Activated naive CD8-positive, alpha-beta T cell (primary cell): Measurements from ENCODE around the gene DNAJC15.

ENCODE experiments used
- H3K27ac Mint-ChIP-seq: one replicate; pipeline ENCODE4 v1.8.0; 2021; ENCODE audit warnings: mixed read lengths
- H3K27me3 Mint-ChIP-seq: one replicate; pipeline ENCODE4 v1.8.0; 2021; ENCODE audit warnings: mixed read lengths
- H3K36me3 Mint-ChIP-seq: one replicate; pipeline ENCODE4 v1.8.0; 2021; ENCODE audit warnings: mixed read lengths
- H3K4me1 Mint-ChIP-seq: one replicate; pipeline ENCODE4 v1.8.0; 2021; ENCODE audit warnings: low read depth, mixed read lengths
- H3K4me3 Mint-ChIP-seq: one replicate; pipeline ENCODE4 v1.8.0; 2021; ENCODE audit warnings: mild to moderate bottlenecking, mixed read lengths
- H3K9me3 Mint-ChIP-seq: one replicate; pipeline ENCODE4 v1.8.0; 2021; ENCODE audit warnings: low read depth, mixed read lengths

Gene DNAJC15

DNA sequence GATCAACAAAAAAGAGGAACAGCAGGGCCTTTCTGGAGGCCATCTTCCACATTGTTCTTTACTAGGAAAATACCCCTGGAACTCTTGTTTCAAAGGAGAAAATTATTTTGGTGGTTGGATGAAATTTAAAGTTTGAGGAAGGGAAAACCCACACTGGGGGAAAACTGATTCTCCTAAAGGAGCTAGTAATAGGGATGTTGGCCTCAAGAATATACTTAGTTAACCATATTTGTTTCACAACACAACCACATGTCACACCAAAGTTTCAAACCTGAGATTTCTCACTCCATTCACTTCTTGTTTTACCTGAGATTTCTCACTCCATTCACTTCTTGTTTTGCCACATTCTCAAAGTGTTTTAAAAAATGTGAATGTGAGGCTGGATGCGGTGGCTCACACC is 28.5 kb upstream of the DNAJC15 start:
- Mint-ChIP-seq H3K36me3 (peaks cover 5% of the 10 kb centered on the region), H3K4me3 (no peak overlapping the region), H3K27ac (peak overlapping the region; percentile 68), H3K9me3 (no peaks in the 10 kb centered on the region), H3K4me1 (peaks cover 48% of the 10 kb centered on the region), H3K27me3 (no peaks in the 10 kb centered on the region)

DNA sequence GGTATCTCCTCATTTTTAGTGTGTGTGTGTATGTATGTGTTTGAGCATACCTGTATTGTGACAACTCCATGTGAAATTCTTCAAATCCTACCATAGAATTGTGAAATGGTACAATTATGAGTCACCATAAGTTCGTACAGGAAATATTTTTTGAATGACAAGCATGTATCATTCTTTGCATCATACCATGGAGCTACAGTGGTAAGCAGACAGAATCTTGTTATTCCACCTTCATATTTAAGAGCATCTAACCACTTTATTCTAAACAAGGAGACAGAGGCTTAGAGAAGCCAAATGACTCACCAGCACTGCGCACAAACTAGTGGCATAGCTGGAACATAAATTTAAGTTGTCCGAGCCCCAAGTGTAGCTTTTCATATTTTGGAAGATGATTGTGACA is 26.8 kb upstream of the DNAJC15 start:
- Mint-ChIP-seq H3K27me3 (no peaks in the 10 kb centered on the region), H3K9me3 (no peaks in the 10 kb centered on the region), H3K4me1 (peaks cover 30% of the 10 kb centered on the region), H3K4me3 (no peak overlapping the region), H3K36me3 (no peaks in the 10 kb centered on the region), H3K27ac (peak overlapping the region; percentile 3)

DNA sequence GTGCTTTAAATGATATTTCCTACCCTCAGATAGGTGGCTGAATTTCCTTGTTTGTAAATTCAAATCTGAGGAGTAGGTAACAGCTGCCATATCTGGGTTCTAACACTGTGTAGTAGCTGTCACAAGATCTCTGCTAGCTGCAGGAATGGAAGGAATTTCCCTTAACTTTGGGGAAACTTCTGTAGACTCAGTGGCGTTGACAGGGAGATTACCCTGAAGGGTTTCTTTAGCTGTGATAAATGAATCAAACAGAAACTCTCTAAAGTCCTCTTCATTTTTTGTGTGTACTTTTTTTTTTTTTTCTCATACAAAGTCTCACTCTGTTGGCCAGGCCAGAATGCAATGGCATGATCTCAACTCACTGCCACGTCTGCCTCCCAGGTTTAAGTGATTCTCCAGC is 26.0 kb upstream of the DNAJC15 start:
- no peak overlapping the region for H3K27ac Mint-ChIP-seq
- no peaks in the 10 kb centered on the region for H3K36me3 Mint-ChIP-seq
- no peaks in the 10 kb centered on the region for H3K9me3 Mint-ChIP-seq
- peaks cover 25% of the 10 kb centered on the region for H3K4me1 Mint-ChIP-seq
- H3K27me3 Mint-ChIP-seq: no peaks in the 10 kb centered on the region
- no peak overlapping the region for H3K4me3 Mint-ChIP-seq

DNA sequence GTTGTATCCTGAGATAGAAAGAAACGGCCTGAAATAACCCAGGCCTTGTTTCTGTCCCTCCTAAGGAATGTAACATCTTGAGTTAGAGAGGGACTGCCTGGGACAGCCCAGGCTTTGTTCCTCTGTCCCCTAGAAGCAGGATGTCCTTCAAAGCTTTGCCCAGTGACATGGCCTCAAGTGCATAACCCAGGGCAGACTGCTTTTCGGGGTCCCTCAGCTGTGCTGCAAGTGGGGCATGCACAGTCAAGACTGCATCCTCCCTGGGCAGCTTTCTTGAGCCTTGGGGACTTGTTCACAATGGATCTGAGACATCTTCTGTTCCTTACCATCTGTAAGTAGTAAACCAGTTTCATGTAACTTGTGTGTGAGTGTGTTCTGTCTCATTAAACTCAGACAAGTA is 23.9 kb upstream of the DNAJC15 start:
- Mint-ChIP-seq H3K9me3 (no peaks in the 10 kb centered on the region), H3K4me1 (peaks cover 14% of the 10 kb centered on the region), H3K27me3 (no peaks in the 10 kb centered on the region), H3K4me3 (no peak overlapping the region), H3K27ac (no peak overlapping the region), H3K36me3 (no peaks in the 10 kb centered on the region)

DNA sequence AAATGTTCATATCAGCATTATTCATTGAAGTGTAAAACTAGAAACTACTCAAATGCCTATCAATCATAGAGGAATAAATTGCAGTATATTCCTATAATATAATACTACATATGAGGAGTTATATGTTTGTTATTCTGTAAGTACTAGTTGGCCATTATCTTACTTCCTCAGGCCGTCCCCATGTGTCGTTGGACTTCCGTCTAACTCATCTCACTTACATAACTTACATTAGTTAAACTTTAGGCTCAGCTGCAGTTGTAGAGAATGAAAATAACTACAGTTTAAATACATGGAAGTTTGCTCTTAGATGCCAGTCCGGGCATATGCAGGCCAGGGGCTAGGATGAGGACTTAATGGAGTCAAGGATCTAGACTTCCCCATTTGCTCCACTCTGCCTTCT is 22.7 kb upstream of the DNAJC15 start:
- Mint-ChIP-seq H3K4me1 (peaks cover 14% of the 10 kb centered on the region), H3K36me3 (no peaks in the 10 kb centered on the region), H3K27me3 (no peaks in the 10 kb centered on the region), H3K9me3 (no peaks in the 10 kb centered on the region), H3K27ac (no peak overlapping the region), H3K4me3 (no peak overlapping the region)

DNA sequence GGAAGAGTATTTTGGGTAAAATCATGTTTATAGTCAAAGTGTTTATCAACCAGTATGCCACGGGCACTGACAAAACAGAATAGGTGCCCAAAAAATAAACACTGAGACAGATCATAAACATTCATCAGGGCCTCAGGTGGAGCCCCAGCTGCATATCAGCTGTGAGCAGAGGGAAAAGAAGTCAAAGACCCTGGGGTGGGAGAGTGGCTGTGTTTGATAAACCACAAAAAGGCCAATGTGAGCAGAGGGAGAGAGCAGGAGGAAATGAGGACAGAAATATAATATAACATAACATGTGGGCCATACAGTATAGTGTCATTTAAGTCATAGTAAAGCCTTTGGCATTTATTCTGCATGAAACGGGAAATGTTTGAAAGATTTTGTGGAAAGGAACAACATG is 21.4 kb upstream of the DNAJC15 start:
- H3K4me1 Mint-ChIP-seq: peaks cover 1% of the 10 kb centered on the region
- no peaks in the 10 kb centered on the region for H3K36me3 Mint-ChIP-seq
- H3K9me3 Mint-ChIP-seq: no peaks in the 10 kb centered on the region
- no peaks in the 10 kb centered on the region for H3K27me3 Mint-ChIP-seq
- no peak overlapping the region for H3K4me3 Mint-ChIP-seq
- no peak overlapping the region for H3K27ac Mint-ChIP-seq

DNA sequence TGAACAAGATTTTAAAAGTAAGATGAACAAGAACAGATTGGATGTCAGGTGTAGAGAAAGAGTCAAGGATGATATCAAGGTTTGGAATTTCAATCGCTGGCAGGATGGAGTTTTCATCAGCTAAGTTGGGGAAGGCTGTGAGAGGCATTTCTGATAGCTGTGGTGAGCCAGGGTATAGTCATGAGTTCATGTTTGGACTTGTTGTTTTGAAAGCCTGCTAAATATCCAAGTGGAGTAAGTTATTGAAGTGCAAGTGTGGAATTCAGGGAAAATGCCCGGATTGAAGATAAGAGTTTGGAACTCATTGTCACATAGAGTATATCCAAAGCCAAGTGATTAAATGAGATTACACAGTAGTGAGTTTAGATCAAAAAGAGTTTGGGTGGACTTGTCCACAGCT is 20.4 kb upstream of the DNAJC15 start:
- Mint-ChIP-seq H3K4me1 (no peaks in the 10 kb centered on the region), H3K9me3 (no peaks in the 10 kb centered on the region), H3K27ac (no peak overlapping the region), H3K27me3 (no peaks in the 10 kb centered on the region), H3K4me3 (no peak overlapping the region), H3K36me3 (no peaks in the 10 kb centered on the region)

DNA sequence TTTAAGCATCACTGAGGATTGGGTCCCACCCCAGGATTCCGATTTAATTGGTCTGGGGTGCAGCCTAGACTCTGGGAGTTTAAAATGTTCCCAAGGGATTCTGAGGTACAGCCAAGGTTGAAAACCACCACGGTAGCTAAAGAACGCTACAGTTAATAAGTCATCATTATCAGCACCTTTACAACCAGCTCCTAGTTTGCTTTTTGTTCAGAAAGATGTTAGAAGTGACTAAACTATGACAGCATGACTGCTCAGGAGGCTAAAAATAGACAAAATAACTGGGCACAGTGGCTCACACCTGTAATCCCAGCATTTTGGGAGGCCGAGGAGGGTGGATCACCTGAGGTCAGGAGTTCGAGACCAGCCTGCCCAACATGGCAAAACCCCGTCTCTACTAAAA is 19.7 kb upstream of the DNAJC15 start:
- Mint-ChIP-seq H3K27me3 (no peaks in the 10 kb centered on the region), H3K27ac (no peak overlapping the region), H3K36me3 (no peaks in the 10 kb centered on the region), H3K9me3 (no peaks in the 10 kb centered on the region), H3K4me1 (no peaks in the 10 kb centered on the region), H3K4me3 (no peak overlapping the region)

DNA sequence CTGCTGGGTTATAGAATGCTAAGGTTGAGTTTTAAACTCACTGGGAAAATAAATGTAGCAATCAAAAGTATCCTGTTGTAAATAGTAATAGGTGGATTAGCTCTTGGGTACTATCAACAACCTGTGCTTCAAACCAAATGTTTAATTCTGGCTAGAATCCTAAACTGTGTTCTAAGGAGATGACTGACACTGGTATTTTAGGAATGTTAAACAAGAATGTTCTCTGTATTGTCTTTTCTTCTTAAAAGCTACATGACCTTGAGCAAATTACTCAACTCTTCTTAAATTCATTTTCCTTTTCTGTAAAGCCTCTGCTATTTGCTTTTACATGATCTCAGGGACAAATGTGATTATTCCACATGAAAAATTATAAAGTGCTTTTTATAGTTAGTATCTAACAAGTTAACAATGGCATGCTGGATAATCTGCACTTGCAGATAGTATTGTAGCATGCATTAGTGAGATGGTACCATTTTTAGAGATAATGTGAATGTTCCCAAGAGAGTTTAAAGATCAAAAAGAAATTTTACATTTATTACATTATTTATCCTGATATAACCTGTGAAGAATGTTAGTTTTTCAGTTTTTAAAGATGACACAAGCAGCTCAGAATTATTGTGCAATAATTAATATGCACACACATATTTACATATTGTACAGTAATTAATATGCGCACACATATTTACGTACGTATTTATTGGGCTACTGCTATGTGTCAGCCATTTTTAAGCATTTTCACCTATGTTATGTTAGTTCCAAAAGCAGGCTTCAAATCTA is 17.7 kb upstream of the DNAJC15 start:
- Mint-ChIP-seq H3K9me3 (no peaks in the 10 kb centered on the region), H3K4me3 (no peak overlapping the region), H3K4me1 (no peaks in the 10 kb centered on the region), H3K27ac (no peak overlapping the region), H3K27me3 (peaks cover 2% of the 10 kb centered on the region), H3K36me3 (peaks cover 2% of the 10 kb centered on the region)

DNA sequence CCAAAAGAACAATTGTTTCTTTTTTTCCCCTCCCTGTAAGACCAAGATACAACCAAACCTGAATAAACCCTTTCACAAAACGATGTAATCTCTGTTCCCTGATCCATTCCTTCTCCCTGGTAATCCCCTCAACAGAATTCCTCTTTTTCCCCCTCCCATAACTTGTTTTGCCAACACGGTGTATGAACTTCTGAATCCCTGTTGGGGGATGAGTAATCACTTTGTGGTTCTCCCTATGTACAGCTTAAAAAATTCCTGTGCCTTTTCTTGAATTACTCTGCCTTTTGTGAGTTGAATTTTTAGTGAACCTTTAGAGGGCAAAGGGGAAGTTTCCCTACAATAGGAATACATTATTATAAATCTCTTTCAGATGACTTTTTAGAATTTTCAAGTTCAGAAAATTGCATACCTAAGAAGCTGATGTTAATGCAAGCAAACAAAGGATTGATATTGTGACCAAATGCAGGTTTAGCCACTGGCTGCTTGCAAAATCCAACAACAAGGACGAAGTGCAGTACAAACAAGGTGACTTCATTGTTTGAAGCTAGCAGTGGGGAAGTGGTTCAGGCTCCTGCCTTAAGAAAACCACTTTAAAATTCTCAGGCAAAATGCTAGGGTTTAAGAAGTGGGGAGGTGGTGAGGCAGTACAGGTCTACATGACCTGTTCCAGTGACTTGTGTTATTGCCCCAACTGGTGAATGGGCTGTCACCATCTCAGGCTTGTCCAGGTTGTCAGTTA is 16.3 kb upstream of the DNAJC15 start:
- Mint-ChIP-seq H3K27ac (no peak overlapping the region), H3K4me1 (no peaks in the 10 kb centered on the region), H3K36me3 (peaks cover 2% of the 10 kb centered on the region), H3K27me3 (peaks cover 2% of the 10 kb centered on the region), H3K9me3 (no peaks in the 10 kb centered on the region), H3K4me3 (no peak overlapping the region)

DNA sequence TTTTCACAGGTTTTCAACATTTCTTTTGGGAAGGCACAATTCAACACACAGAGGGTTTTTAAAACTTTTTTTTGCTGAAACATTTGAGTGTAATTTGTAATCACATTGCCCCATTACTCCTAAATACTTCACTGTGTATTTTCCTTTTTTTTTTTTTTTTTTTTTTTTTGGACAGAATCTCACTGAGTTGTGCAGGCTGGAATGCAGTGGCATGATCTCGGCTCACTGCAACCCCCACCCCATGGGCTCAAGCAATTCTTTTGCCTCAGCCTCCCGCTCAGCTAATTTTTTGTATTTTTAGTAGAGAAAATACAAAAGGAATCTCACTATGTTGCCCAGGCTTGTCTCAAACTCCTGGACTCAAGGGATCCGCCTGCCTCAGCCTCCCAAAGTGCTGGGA is 14.8 kb upstream of the DNAJC15 start:
- H3K4me1 Mint-ChIP-seq: no peaks in the 10 kb centered on the region
- no peak overlapping the region for H3K4me3 Mint-ChIP-seq
- H3K27ac Mint-ChIP-seq: no peak overlapping the region
- H3K9me3 Mint-ChIP-seq: no peaks in the 10 kb centered on the region
- peaks cover 2% of the 10 kb centered on the region for H3K27me3 Mint-ChIP-seq
- peaks cover 2% of the 10 kb centered on the region for H3K36me3 Mint-ChIP-seq

DNA sequence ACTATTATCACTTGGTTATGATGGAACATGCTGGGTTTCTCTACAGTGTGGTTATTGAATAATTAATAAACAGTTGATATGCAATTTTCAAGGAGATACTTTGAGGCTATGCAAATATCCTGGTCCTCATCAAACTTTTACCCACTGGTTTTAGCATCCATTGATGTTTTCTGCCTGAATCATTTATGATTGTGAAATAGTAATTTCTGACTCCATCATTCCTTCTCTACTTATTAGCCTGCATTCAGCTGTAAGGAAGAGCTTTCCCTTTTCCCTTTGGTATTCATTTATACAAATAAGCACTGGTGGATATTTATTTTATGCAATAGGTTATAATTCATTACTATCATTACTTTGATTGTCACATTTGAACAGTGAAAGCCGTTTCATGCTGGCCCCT is 13.9 kb upstream of the DNAJC15 start:
- no peaks in the 10 kb centered on the region for H3K9me3 Mint-ChIP-seq
- peaks cover 2% of the 10 kb centered on the region for H3K27me3 Mint-ChIP-seq
- H3K36me3 Mint-ChIP-seq: peaks cover 2% of the 10 kb centered on the region
- H3K4me3 Mint-ChIP-seq: no peak overlapping the region
- H3K4me1 Mint-ChIP-seq: no peaks in the 10 kb centered on the region
- H3K27ac Mint-ChIP-seq: no peak overlapping the region

DNA sequence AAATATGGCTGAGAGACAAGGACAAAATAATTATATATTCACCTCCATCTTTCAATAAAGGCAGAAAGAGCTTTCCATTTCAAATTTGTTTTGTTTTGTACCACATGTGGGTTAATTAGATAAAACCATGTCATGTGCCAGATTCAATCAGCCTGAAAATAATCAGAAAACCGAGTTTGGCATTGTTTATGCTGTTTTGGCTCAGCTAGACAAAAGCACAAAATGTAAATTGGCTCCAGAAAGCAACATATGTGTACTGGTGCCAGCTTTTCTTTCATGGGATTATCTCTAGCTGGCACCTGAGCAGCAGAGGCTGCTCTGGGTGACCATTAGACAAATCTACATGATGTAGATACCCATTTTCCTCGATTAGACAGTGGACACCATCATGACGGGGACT is 9.2 kb upstream of the DNAJC15 start:
- Mint-ChIP-seq H3K4me3 (no peak overlapping the region), H3K9me3 (no peaks in the 10 kb centered on the region), H3K27ac (no peak overlapping the region), H3K4me1 (no peaks in the 10 kb centered on the region), H3K27me3 (peaks cover 2% of the 10 kb centered on the region), H3K36me3 (no peaks in the 10 kb centered on the region)

DNA sequence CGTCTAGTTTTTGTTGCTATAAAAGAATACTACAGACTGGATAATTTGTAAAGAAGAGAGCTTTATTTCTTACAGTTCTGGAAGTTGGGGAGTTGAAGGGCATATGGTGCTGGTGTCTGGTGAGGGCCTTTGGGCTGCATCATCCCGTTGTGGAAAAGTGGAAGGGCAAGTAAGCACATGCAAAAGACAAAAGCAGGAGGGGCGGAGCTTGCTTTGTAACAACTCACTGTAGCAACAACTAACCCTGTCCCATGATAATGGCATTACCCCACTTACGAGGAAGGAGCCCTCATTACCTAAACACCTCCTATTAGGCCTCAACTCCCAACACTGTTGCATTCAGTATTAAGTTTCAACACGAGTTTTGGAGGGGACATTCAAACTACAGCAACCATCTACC is 7.2 kb upstream of the DNAJC15 start:
- H3K4me1 Mint-ChIP-seq: no peaks in the 10 kb centered on the region
- H3K4me3 Mint-ChIP-seq: no peak overlapping the region
- no peaks in the 10 kb centered on the region for H3K27me3 Mint-ChIP-seq
- no peak overlapping the region for H3K27ac Mint-ChIP-seq
- no peaks in the 10 kb centered on the region for H3K9me3 Mint-ChIP-seq
- no peaks in the 10 kb centered on the region for H3K36me3 Mint-ChIP-seq

DNA sequence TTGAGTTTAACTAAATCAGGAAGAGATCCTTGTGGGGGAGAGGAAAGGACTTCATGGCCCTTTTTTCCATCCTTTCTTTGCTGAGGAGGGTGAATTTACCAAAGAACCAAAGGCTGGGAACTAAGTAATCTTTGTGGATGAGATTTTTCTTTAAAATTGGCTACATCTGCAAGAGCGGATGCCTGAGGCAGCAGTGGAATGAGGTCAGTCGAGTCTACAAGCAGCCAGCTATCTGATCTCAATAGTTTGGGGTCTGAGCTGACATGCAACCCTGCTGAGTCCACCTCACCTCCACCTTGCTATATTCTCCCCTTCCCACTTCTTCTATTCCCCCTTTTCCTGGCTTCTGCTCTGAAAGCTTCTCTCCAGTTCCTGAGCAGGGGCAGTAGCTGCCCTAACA is 3.6 kb upstream of the DNAJC15 start:
- Mint-ChIP-seq H3K36me3 (no peaks in the 10 kb centered on the region), H3K27ac (no peak overlapping the region), H3K4me3 (no peak overlapping the region), H3K9me3 (no peaks in the 10 kb centered on the region), H3K4me1 (peaks cover 12% of the 10 kb centered on the region), H3K27me3 (no peaks in the 10 kb centered on the region)

DNA sequence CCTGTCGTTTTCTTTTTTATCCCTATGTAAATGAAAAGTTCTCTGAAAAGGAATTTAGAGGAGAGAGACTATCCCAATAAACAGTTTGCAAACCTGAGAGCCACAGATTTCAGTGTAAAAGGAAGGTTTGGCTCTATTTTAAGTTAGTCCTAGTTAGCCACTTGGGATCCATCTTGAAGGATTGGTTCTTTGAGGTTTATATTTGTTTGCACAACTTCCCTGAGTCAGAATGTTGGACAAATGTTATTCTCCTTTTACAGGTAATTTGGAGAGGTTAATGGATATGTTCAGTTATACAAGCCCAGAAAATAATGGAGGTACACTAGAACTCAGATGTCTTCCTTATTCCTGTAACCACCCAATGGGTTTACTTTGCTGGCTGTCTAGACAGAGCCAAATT is 2.6 kb upstream of the DNAJC15 start:
- Mint-ChIP-seq H3K27me3 (no peaks in the 10 kb centered on the region), H3K4me3 (no peak overlapping the region), H3K9me3 (no peaks in the 10 kb centered on the region), H3K4me1 (peaks cover 20% of the 10 kb centered on the region), H3K27ac (no peak overlapping the region), H3K36me3 (no peaks in the 10 kb centered on the region)
